ENCODE results near the gene RUSC1.

RUSC1 gene

DNA sequence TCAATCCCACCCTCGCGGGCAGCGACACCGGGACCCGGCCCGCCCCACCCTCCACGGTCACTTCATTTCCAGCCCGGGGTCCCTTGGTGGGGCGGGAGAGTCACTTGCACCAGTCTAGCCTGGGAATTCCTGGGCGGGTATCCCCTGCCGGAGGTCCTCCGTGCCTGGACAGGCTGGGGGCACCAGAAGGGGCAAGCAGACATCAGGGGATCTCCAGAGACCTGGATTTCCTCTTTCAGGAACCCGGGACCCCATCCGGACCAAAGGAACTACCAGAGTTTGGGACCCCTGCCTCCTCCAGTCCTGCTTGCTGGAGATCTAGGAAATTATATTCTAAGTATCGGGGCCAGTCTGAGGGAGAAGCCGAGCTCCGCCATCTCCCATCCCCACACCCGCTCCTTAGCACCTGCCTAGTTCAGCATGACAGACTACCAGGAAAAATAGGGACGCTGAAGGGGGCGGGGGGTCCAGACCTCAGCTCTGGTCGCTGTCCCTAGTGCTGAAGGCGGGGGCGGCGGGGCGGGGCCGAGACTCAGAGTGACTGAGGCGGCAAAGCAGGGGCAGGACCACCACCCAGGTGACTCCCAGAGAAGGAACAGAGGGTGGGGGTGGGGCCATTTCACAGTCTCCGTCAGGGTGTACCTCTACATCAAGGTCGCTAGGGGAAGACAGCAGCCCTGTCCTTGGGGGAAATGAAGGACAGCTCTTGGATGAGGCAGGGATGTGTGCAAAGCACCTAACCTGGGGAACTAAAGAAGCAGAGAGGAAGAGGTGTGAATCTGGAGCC lies 42.6 kb upstream of the RUSC1 start:
- WGBS (ENCODE audit: extremely low coverage, insufficient coverage, low lambda C conversion rate), result no CpG with 5 or more reads among the region's 29 CpGs
- no peak overlapping the region for H2AK5ac ChIP-seq (ENCODE audit: low read length)
- H4K8ac ChIP-seq (ENCODE audit: low read depth, low read length), result no peak overlapping the region
- peaks cover 8% of the 10 kb centered on the region for H3K4me1 ChIP-seq (ENCODE audit: control insufficient read depth, low read depth, low read length)
- H3K18ac ChIP-seq (ENCODE audit: low read length), result no peak overlapping the region
- peak overlapping the region; percentile 85 for H3K9ac ChIP-seq (ENCODE audit: low read length)
- H3K27ac ChIP-seq (ENCODE audit: low read depth, low read length), result no peak overlapping the region
- H2BK15ac ChIP-seq (replicated peaks; ENCODE audit: low read depth), result no peak overlapping the region
- no peak overlapping the region for H4K5ac ChIP-seq (ENCODE audit: low read length)
- H3K36me3 ChIP-seq (ENCODE audit: control insufficient read depth, insufficient read depth, low read length), result no peaks in the 10 kb centered on the region
- peaks cover 2% of the 10 kb centered on the region for H3K27me3 ChIP-seq (ENCODE audit: insufficient read depth, low read length, poor library complexity)
- H3K4me3 ChIP-seq (ENCODE audit: low read length), result peak overlapping the region; percentile 77
- peak; percentile 98 for DNase-seq
- no peak overlapping the region for H2BK5ac ChIP-seq (ENCODE audit: low read length)
- no peaks in the 10 kb centered on the region for H3K79me2 ChIP-seq (ENCODE audit: control insufficient read depth, insufficient read depth, low read length)
- peak overlapping the region; percentile 98 for H3K4me2 ChIP-seq (ENCODE audit: low read length)
- no peak overlapping the region for H3K23ac ChIP-seq (ENCODE audit: low read length)
- peak overlapping the region; percentile 93 for H3K56ac ChIP-seq (ENCODE audit: low read length)
- H2BK120ac ChIP-seq (ENCODE audit: low read depth, low read length), result no peak overlapping the region
- H3K79me1 ChIP-seq (ENCODE audit: low read length), result no peaks in the 10 kb centered on the region
- H3K4ac ChIP-seq (ENCODE audit: low read depth, low read length), result no peak overlapping the region

GRCh38 chr1:155278689-155279160 lies 42.0 kb upstream of the RUSC1 start:
- Histone ChIP-seq H4K8ac (ENCODE audit: low read depth, low read length) (no peak overlapping the region), H2AK5ac (ENCODE audit: low read length) (no peak overlapping the region), H3K79me1 (ENCODE audit: low read length) (no peaks in the 10 kb centered on the region), H3K27me3 (ENCODE audit: insufficient read depth, low read length, poor library complexity) (peaks cover 2% of the 10 kb centered on the region), H3K18ac (ENCODE audit: low read length) (no peak overlapping the region), H3K4me2 (ENCODE audit: low read length) (no peak overlapping the region), H3K79me2 (ENCODE audit: control insufficient read depth, insufficient read depth, low read length) (no peaks in the 10 kb centered on the region), H3K9ac (ENCODE audit: low read length) (peak overlapping the region; percentile 11), H2BK5ac (ENCODE audit: low read length) (no peak overlapping the region), H2BK120ac (ENCODE audit: low read depth, low read length) (no peak overlapping the region), H3K56ac (ENCODE audit: low read length) (peak overlapping the region; percentile 51), H3K4ac (ENCODE audit: low read depth, low read length) (no peak overlapping the region), H4K5ac (ENCODE audit: low read length) (no peak overlapping the region), H3K36me3 (ENCODE audit: control insufficient read depth, insufficient read depth, low read length) (no peaks in the 10 kb centered on the region), H2BK15ac (replicated peaks; ENCODE audit: low read depth) (no peak overlapping the region), H3K4me3 (ENCODE audit: low read length) (no peak overlapping the region), H3K23ac (ENCODE audit: low read length) (no peak overlapping the region), H3K4me1 (ENCODE audit: control insufficient read depth, low read depth, low read length) (peaks cover 7% of the 10 kb centered on the region), H3K27ac (ENCODE audit: low read depth, low read length) (no peak overlapping the region)
- no CpG with 5 or more reads among the region's 10 CpGs for WGBS (ENCODE audit: extremely low coverage, insufficient coverage, low lambda C conversion rate)
- no peak for DNase-seq

DNA sequence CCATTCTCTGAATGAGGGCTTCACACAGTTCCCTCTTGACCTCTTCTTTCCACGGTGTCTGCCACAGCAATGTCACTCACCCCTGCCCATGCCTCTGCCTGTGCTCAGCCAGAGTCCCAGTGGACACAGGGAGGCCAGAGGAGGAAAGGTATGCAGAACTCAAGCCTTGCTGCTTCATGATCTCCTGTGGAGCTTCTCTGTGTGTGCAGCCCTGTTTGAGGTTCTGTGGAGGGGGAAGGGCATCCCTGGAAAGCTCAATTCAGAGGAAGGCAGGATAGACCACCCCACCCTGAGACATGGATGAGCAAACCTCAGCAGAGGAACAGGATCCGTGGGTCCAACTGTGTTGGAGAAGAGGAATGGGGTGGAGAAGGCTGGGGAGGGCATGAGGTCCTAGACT lies 41.4 kb upstream of the RUSC1 start:
- Histone ChIP-seq H4K8ac (ENCODE audit: low read depth, low read length) (no peak overlapping the region), H2AK5ac (ENCODE audit: low read length) (no peak overlapping the region), H3K18ac (ENCODE audit: low read length) (no peak overlapping the region), H3K79me2 (ENCODE audit: control insufficient read depth, insufficient read depth, low read length) (no peaks in the 10 kb centered on the region), H3K4me3 (ENCODE audit: low read length) (no peak overlapping the region), H3K4me1 (ENCODE audit: control insufficient read depth, low read depth, low read length) (peaks cover 6% of the 10 kb centered on the region), H3K27ac (ENCODE audit: low read depth, low read length) (no peak overlapping the region), H2BK15ac (replicated peaks; ENCODE audit: low read depth) (no peak overlapping the region), H3K56ac (ENCODE audit: low read length) (peak overlapping the region; percentile 37), H3K4me2 (ENCODE audit: low read length) (no peak overlapping the region), H3K23ac (ENCODE audit: low read length) (no peak overlapping the region), H2BK120ac (ENCODE audit: low read depth, low read length) (no peak overlapping the region), H4K5ac (ENCODE audit: low read length) (no peak overlapping the region), H3K36me3 (ENCODE audit: control insufficient read depth, insufficient read depth, low read length) (no peaks in the 10 kb centered on the region), H3K79me1 (ENCODE audit: low read length) (no peaks in the 10 kb centered on the region), H3K9ac (ENCODE audit: low read length) (no peak overlapping the region), H3K4ac (ENCODE audit: low read depth, low read length) (no peak overlapping the region), H3K27me3 (ENCODE audit: insufficient read depth, low read length, poor library complexity) (peaks cover 2% of the 10 kb centered on the region), H2BK5ac (ENCODE audit: low read length) (no peak overlapping the region)
- WGBS (ENCODE audit: extremely low coverage, insufficient coverage, low lambda C conversion rate), result no CpG with 5 or more reads among the region's 2 CpGs
- DNase-seq, result no peak

DNA sequence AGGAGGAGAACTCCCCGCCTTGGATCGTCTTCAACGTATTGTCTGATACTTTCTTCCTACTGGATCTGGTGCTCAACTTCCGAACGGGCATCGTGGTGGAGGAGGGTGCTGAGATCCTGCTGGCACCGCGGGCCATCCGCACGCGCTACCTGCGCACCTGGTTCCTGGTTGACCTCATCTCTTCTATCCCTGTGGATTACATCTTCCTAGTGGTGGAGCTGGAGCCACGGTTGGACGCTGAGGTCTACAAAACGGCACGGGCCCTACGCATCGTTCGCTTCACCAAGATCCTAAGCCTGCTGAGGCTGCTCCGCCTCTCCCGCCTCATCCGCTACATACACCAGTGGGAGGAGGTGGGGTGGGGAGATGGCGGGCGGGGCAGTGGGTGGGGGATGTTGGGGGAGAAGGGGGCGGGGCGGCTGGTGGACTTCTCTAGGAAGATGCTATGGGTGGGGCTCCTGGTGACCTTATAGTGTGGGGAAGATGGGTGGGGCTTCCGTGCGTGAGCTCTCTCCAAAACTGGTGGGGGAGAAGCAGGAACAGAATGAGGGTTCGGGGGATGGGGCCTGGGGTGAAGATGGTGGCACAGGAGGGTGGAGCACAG lies 38.1 kb upstream of the RUSC1 start:
- H3K4me3 ChIP-seq (ENCODE audit: low read length), result no peak overlapping the region
- H4K8ac ChIP-seq (ENCODE audit: low read depth, low read length), result no peak overlapping the region
- no peak overlapping the region for H2BK5ac ChIP-seq (ENCODE audit: low read length)
- no peak overlapping the region for H3K18ac ChIP-seq (ENCODE audit: low read length)
- H4K5ac ChIP-seq (ENCODE audit: low read length), result no peak overlapping the region
- no peak for DNase-seq
- H2AK5ac ChIP-seq (ENCODE audit: low read length), result no peak overlapping the region
- no peak overlapping the region for H3K4ac ChIP-seq (ENCODE audit: low read depth, low read length)
- no peaks in the 10 kb centered on the region for H3K79me2 ChIP-seq (ENCODE audit: control insufficient read depth, insufficient read depth, low read length)
- no peak overlapping the region for H3K56ac ChIP-seq (ENCODE audit: low read length)
- no CpG with 5 or more reads among the region's 29 CpGs for WGBS (ENCODE audit: extremely low coverage, insufficient coverage, low lambda C conversion rate)
- H2BK120ac ChIP-seq (ENCODE audit: low read depth, low read length), result no peak overlapping the region
- H3K4me2 ChIP-seq (ENCODE audit: low read length), result no peak overlapping the region
- H2BK15ac ChIP-seq (replicated peaks; ENCODE audit: low read depth), result no peak overlapping the region
- no peak overlapping the region for H3K9ac ChIP-seq (ENCODE audit: low read length)
- no peaks in the 10 kb centered on the region for H3K27me3 ChIP-seq (ENCODE audit: insufficient read depth, low read length, poor library complexity)
- H3K36me3 ChIP-seq (ENCODE audit: control insufficient read depth, insufficient read depth, low read length), result no peaks in the 10 kb centered on the region
- H3K79me1 ChIP-seq (ENCODE audit: low read length), result no peaks in the 10 kb centered on the region
- H3K23ac ChIP-seq (ENCODE audit: low read length), result no peak overlapping the region
- no peak overlapping the region for H3K27ac ChIP-seq (ENCODE audit: low read depth, low read length)
- peaks cover 3% of the 10 kb centered on the region for H3K4me1 ChIP-seq (ENCODE audit: control insufficient read depth, low read depth, low read length)

DNA sequence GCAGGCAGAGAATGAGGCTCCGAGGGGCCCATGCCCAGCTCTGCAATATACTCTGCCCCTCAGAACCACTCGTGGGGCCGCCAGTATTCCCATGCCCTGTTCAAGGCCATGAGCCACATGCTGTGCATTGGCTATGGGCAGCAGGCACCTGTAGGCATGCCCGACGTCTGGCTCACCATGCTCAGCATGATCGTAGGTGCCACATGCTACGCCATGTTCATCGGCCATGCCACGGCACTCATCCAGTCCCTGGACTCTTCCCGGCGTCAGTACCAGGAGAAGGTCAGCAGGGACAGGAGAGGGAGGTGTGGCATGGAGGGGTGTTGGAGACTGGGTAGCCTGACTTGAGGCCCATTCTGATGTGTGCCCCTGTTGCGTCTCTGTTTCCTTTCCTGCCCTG lies 36.2 kb upstream of the RUSC1 start:
- no peak overlapping the region for H4K5ac ChIP-seq (ENCODE audit: low read length)
- H2AK5ac ChIP-seq (ENCODE audit: low read length), result no peak overlapping the region
- no peak overlapping the region for H2BK5ac ChIP-seq (ENCODE audit: low read length)
- no peak overlapping the region for H4K8ac ChIP-seq (ENCODE audit: low read depth, low read length)
- H3K4me3 ChIP-seq (ENCODE audit: low read length), result no peak overlapping the region
- no peak overlapping the region for H3K18ac ChIP-seq (ENCODE audit: low read length)
- no peak overlapping the region for H3K9ac ChIP-seq (ENCODE audit: low read length)
- H3K79me2 ChIP-seq (ENCODE audit: control insufficient read depth, insufficient read depth, low read length), result no peaks in the 10 kb centered on the region
- no peak overlapping the region for H3K27ac ChIP-seq (ENCODE audit: low read depth, low read length)
- no peak overlapping the region for H2BK120ac ChIP-seq (ENCODE audit: low read depth, low read length)
- H2BK15ac ChIP-seq (replicated peaks; ENCODE audit: low read depth), result no peak overlapping the region
- no peaks in the 10 kb centered on the region for H3K79me1 ChIP-seq (ENCODE audit: low read length)
- H3K4me1 ChIP-seq (ENCODE audit: control insufficient read depth, low read depth, low read length), result no peaks in the 10 kb centered on the region
- H3K36me3 ChIP-seq (ENCODE audit: control insufficient read depth, insufficient read depth, low read length), result peaks cover 2% of the 10 kb centered on the region
- H3K4ac ChIP-seq (ENCODE audit: low read depth, low read length), result no peak overlapping the region
- no peak overlapping the region for H3K23ac ChIP-seq (ENCODE audit: low read length)
- H3K4me2 ChIP-seq (ENCODE audit: low read length), result no peak overlapping the region
- no CpG with 5 or more reads among the region's 12 CpGs for WGBS (ENCODE audit: extremely low coverage, insufficient coverage, low lambda C conversion rate)
- no peaks in the 10 kb centered on the region for H3K27me3 ChIP-seq (ENCODE audit: insufficient read depth, low read length, poor library complexity)
- no peak for DNase-seq
- H3K56ac ChIP-seq (ENCODE audit: low read length), result no peak overlapping the region

Measured in mesendoderm (in vitro differentiated cells).